ENCODE results near the gene GRIK3.

GRIK3 gene

GRCh38 chr1:36984026-36984425, 50.3 kb downstream of the GRIK3 start:
- no peak for TF ChIP-seq CTCF (IDR thresholded peaks at IDR 0.05; ENCODE audit: insufficient read depth, missing control alignments)
- no peak for FAIRE-seq
- no peak for DNase-seq (ENCODE audit: insufficient read length, low spot score)

- TF ChIP-seq CTCF (IDR thresholded peaks at IDR 0.05; ENCODE audit: insufficient read depth, missing control alignments), result no peak
- DNase-seq (ENCODE audit: insufficient read length, low spot score) (no peak), FAIRE-seq (no peak)
Observed at GRCh38 chr1:36982709-36983108, 51.6 kb downstream of the GRIK3 start.

- DNase-seq (ENCODE audit: insufficient read length, low spot score), result no peak
- no peak for FAIRE-seq
- TF ChIP-seq CTCF (IDR thresholded peaks at IDR 0.05; ENCODE audit: insufficient read depth, missing control alignments), result no peak
Observed at GRCh38 chr1:36981771-36982622, 52.3 kb downstream of the GRIK3 start.

- DNase-seq (ENCODE audit: insufficient read length, low spot score), result no peak
- no peak for TF ChIP-seq CTCF (IDR thresholded peaks at IDR 0.05; ENCODE audit: insufficient read depth, missing control alignments)
- FAIRE-seq, result no peak
Observed at GRCh38 chr1:36981126-36981525, 53.2 kb downstream of the GRIK3 start.

GRCh38 chr1:36977731-36978406, 56.4 kb downstream of the GRIK3 start:
- TF ChIP-seq CTCF (IDR thresholded peaks at IDR 0.05; ENCODE audit: insufficient read depth, missing control alignments), result no peak
- no peak for DNase-seq (ENCODE audit: insufficient read length, low spot score)
- no peak for FAIRE-seq

GRCh38 chr1:36975642-36976041, 58.7 kb downstream of the GRIK3 start:
- FAIRE-seq, result no peak
- DNase-seq (ENCODE audit: insufficient read length, low spot score), result no peak
- TF ChIP-seq CTCF (IDR thresholded peaks at IDR 0.05; ENCODE audit: insufficient read depth, missing control alignments), result no peak

GRCh38 chr1:36973056-36973455, 61.3 kb downstream of the GRIK3 start:
- FAIRE-seq, result no peak
- no peak for TF ChIP-seq CTCF (IDR thresholded peaks at IDR 0.05; ENCODE audit: insufficient read depth, missing control alignments)
- no peak for DNase-seq (ENCODE audit: insufficient read length, low spot score)
